GM19324 (cell line): ENCODE measurements around the gene TAC3.
"Not testable (repeated sequence)": the region's sequence is repeated elsewhere in the genome, so short reads cannot be mapped to it uniquely, and the experiment has no call there.

Experiments used
- ATAC-seq: cut with Tn5 transposase; IDR thresholded peaks from one replicate; pipeline ENCODE4 v1.9.1; 2021; ENCODE audit warnings: mild to moderate bottlenecking, moderate library complexity; ENCODE audit not compliant: unreplicated experiment, low FRiP score

Gene TAC3

DNA sequence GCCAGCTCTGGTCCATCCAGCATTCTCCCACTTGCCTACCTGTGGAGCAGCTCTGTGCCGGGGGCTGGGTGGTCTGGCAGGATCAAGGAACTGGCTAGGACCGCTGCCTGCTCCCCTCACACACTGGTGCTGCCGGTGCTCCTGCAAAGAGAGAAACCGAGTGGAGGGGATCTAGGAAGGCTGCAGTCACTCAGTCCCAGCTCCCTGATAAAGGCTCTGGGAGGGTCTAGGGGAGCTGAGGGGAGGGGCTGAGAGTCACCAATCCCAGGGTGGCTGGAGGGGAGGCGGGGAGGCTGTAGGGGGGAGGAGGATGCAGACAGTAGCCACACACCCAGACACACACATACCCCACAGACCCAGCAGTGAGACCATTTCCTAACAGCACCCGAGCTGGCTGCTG is at the start of gene TAC3:
TAC3 (minus strand) TSS at position 182 of the 400 bp plus-strand sequence. CDS start 732 bp downstream, outside the sequence.
- no peak for ATAC-seq

- no peak for ATAC-seq
Measured at GRCh38 chr12:57063991-57064685, 47.8 kb upstream of the TAC3 start.

DNA sequence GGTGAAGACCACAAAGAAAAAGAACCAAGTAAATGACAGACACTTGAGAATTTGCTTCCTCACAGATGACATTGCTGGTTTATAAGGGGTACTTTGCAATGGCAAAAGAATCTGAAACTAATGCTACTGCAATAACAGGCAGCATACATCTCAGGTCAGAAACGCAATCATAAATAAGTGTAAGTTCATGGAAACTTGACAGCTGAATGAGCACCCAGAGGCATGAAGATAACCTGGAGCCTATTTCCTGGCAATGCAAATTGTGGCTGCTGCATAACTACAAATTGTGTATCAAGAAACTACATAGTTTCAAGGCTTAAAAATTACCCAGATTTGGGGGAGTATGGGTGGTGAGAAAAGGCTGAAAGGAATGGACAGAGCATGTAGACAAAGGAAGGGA is 42.1 kb upstream of the TAC3 start:
- ATAC-seq, result no peak

GRCh38 chr12:57057067-57057751 is 40.9 kb upstream of the TAC3 start:
- ATAC-seq, result no peak

- no peak for ATAC-seq
Measured at GRCh38 chr12:57055824-57056223, 39.5 kb upstream of the TAC3 start.

- ATAC-seq, result not testable (repeated sequence)
Measured at GRCh38 chr12:57053901-57054300, 37.6 kb upstream of the TAC3 start.

DNA sequence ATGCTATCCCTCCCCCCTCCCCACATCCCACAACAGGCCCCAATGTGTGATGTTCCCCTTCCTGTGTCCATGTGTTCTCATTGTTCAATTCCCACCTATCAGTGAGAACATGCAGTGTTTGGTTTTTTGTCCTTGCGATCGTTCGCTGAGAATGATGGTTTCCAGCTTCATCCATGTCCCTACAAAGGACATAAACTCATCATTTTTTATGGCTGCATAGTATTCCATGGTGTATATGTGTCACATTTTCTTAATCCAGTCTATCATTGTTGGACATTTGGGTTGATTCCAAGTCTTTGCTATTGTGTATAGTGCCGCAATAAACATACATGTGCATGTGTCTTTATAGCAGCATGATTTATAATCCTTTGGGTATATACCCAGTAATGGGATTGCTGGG is 36.8 kb upstream of the TAC3 start:
- ATAC-seq, result not testable (repeated sequence)

GRCh38 chr12:57051011-57051410 is 34.7 kb upstream of the TAC3 start:
- ATAC-seq, result no peak

DNA sequence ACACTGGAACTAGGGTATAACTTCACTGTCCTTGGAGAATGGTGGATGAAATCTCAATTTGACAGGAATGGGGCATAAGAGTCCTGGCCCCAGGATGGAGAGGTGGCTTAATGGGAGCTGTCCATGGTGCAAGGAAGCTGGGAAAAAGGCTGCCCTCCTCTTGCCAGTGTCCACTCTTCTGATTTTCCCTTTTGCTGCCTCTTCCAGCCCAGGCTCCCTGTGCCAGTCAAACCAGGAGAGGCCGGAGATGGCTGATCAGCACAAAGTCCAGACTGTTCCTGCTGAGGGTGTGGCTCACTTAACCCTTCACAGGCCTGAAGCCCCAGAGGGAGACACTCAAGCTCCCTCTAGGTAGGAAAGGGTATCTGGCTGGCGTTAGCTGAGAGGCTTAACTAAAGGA is 33.6 kb upstream of the TAC3 start, which contains the start of gene MYO1A:
MYO1A (minus strand) TSS at position 240 of the 400 bp plus-strand sequence. CDS start 1,806 bp downstream, outside the sequence.
- no peak for ATAC-seq

DNA sequence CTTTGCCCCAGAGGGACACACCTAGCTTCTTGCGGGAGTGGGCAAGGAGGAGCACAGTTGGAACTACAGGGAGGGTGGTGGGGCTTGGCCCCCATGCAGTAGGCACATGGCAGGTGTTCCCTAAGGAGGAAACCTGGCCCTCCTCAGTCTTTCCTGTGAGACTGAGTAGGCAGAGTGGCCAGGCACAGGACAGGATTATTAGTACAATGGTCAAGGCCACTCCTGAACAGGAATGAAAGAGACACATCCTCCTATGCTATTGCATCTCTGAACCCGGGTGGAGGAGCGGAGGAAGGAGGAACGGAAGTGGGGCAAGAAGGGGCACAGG is 32.8 kb upstream of the TAC3 start:
- ATAC-seq, result no peak

DNA sequence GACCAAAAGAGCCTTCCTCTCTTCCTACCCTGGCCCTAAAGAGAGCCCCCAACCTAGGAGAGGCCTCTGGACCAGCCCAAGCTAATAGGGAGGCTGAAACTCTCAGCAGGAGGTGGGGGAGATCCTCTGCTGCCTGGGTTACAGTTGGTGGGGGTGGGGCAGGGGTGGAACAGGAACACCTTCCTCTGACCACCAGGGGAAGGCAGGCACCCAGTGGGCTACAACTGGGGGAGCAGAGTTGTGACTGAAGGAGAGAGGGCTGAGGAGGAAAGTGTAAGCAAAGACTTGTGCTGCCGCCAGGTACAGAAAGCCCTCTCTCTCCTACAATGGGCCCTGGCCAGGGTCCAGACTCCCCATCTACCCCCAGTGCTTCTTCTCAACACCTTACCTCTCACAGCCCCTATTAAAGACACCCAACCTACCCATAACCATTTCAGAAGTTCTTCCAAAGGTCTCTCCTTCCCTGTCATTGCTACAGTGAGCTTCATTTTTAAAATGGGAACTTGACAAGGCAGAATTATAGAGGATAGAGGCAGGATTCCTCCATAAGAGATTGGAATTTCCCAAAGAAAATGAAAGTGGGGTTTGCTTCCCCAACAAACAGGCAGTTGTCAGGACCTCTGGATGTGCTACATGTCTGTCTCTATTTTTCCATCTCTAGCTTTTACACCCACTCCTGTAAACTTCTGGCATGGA is 32.2 kb upstream of the TAC3 start:
- no peak for ATAC-seq

GRCh38 chr12:57047981-57048380 is 31.7 kb upstream of the TAC3 start:
- ATAC-seq, result no peak

GRCh38 chr12:57046947-57047890 is 30.9 kb upstream of the TAC3 start:
- ATAC-seq, result no peak

- ATAC-seq, result no peak
Measured at GRCh38 chr12:57046086-57046791, 29.9 kb upstream of the TAC3 start.

DNA sequence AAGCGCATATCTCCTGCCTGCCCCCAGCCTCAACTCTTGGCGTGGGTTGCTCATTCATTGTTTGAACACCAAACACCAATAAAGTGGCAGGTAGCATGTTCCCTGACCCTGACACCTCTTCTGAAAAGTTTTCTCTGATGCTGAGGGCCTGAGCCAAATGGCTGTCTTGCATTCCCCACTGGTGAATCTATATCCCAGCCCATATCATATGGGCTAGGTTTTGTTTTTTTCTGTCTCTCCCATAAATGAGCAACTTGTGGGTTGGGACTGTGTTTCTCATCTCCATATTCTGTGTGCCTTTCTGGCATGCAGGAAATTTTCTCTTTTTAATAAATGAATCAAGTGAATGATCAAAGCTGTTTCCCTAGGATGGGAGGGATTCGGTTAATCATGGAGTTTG is 28.6 kb upstream of the TAC3 start:
- ATAC-seq, result no peak

GRCh38 chr12:57044468-57044867 is 28.1 kb upstream of the TAC3 start:
- ATAC-seq, result no peak

DNA sequence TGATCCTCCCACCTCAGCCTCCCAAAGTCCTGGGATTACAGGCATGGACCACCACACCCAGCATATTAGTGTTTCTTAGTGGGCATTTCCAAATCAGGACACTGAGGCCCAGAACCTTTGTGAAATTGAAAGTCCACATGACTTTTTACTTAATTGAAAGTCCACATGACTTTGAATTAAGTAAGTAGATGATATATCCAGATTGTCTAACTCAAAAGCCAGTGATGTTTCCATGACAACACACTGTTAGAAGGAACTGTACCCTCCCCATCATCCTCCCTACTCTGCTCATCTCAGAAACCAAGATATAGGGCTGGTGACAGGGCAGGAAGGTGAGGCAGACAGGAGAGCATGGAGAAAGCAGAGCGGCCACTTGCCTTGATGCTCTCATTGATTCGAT is 26.4 kb upstream of the TAC3 start:
- ATAC-seq, result no peak

- ATAC-seq, result no peak
Measured at GRCh38 chr12:57040750-57041149, 24.4 kb upstream of the TAC3 start.

GRCh38 chr12:57040211-57040610 is 23.9 kb upstream of the TAC3 start:
- ATAC-seq, result no peak
